Right renal cortex interstitium (tissue), 3 donors: ENCODE data around the gene C10orf67. TPM values are rescaled to one million over a fixed set of nuclear protein-coding genes. Genes with fewer than 3 reads are reported as not detected.
A peak's percentile ranks its signal among the peaks of the same experiment; 100 is the strongest.
"Not testable (repeated sequence)": the region's sequence is repeated elsewhere in the genome, so short reads cannot be mapped to it uniquely, and the experiment has no call there.

Experiments used
- DNase-seq, 3 donors: peaks; one replicate each; pipeline ENCODE4 v3.0.0-alpha.2; 2013; ENCODE audit warnings: low read depth in 3 of 3, low spot score in 2 of 3
- polyA plus RNA-seq, 3 donors: library from polyadenylated mRNA; unstranded; fragments of 120-200 nt; gene quantifications; one replicate each; pipeline ENCODE4 v1.2.1, GENCODE V29; 2013; ENCODE audit not compliant: insufficient read length in 3 of 3

C10orf67 gene
- polyA plus RNA-seq, 3 donors, result 1.9 to 2.4 (median 2.3) TPM

- no peak for DNase-seq
These were observed 18.5 kb upstream of the C10orf67 start for GRCh38 chr10:23362879-23363792.

DNA sequence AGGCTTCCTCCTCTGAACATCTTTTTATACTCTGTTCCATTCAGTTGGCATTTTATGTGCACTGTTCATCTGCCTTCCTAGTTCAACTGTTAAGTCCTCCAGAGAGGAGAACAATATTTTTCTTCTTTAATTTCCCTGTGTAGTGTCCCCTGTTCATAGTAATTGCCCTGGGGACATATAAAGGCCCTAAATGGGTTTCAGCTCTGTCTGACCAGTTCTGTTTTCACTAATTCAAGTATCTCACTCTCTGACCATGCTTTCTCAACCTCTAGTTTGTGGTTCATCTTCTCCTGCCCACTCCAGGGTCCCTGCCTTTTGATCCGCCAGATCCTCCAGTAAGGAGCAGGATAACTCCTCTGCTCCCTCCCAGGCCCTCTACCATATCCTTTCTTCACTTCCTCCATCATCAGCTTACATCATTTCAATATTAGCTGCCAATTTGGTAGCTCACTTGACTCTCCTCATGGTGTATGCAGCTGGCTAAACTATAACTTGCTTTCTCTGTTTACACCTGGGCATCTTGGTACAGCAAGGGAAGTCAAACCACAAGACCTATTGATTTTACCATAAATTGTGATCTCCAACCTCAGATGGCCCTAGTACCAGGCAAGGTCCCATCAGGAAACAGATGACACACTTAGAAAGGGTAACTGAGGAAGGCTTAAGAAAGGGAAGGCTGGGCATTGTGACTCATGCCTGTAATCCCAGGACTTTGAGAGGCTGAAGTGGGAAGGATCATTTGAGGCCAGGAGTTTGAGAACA is 17.7 kb upstream of the C10orf67 start:
- DNase-seq, result no peak

DNA sequence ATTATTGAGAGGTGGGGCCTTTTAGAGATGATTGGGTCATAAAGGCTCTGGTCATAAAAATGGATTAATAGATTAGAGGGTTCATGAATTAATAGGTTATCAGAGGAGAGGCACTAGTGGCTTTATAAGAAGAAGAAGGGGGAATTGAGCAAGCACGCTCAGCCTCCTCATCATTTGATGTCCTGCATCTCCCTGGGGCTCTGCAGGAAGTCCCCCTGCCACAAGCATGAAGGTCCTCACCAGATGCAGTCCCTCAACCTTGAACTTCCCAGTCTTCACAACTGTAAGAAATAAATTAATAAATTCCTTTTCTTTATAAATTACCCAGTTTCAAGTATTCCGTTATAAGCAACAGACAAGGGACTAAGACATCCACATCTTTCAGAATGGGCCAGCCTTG is 17.1 kb upstream of the C10orf67 start:
- DNase-seq, result no peak

GRCh38 chr10:23359692-23360380 is 15.2 kb upstream of the C10orf67 start:
- no peak for DNase-seq

- no peak for DNase-seq
These were observed 13.8 kb upstream of the C10orf67 start for GRCh38 chr10:23358357-23358756.

GRCh38 chr10:23354630-23355279 is 10.2 kb upstream of the C10orf67 start:
- no peak for DNase-seq

DNA sequence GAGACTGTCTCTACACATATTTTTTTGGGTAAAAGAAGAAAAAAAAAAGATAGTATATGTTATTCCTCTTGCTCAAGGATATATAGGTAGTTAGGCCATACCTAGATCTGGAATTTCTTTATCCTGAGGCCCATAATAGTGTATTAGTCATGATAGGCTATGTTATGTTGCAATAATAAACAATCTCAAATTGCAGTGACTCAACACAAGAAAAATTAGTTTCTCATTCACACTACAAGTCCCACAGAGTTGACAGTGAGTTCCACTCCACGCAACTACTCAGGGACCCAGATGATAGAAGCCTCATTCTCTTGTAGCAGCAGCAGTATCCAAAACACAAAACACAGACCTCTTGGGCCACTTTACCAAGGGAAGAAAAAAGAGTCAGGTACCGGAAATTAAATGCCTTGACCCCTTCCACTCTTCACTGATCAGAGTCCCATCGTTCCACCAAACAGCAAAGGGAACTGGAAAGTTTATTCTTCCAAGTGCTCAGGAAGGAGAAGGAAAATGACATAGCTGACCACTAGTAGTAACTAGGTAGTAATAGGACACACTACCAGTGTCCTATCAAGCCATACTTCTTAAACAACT is 7.4 kb upstream of the C10orf67 start:
- no peak for DNase-seq

- DNase-seq, result not testable (repeated sequence)
These were observed 6.1 kb upstream of the C10orf67 start for GRCh38 chr10:23350706-23351105.

GRCh38 chr10:23345861-23346260 is 1.3 kb upstream of the C10orf67 start:
- DNase-seq, result no peak

GRCh38 chr10:23343591-23344240 is 881 bp downstream of the C10orf67 start:
- DNase-seq, result peak in 1 of 3 donors; percentile 72

DNA sequence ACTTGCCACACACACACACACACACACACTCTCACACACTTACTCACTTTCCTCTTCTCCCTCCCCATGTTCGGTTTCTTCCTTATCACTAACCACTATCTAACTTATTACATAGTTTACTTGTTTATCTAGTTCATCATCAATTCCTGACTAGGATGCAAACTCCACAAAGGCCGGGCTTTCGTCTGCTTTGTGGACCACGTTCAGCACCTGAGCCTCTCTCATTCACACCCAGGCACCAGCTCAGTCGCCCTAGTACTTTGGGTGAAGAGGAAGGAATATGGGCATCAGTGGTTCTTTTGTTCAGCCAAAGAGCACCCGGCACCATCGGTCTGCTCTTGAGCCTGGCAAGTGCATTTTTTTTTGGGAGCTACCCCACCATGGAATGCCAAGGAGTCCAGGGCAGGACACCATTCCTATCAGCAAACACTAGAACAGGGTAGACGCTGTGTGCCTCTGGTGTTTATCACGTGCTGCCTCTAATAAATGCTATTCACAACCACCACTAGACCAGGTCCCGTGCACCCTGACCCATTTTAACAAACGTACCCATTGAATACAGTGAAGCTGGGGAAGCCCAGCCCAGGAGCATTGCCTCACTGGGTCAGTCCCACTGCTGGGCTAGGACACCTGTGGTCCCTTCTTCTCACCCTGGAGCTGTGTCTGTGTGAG is 2.2 kb downstream of the C10orf67 start:
- DNase-seq, result no peak

- no peak for DNase-seq
These were observed 3.6 kb downstream of the C10orf67 start for GRCh38 chr10:23341004-23341403.

DNA sequence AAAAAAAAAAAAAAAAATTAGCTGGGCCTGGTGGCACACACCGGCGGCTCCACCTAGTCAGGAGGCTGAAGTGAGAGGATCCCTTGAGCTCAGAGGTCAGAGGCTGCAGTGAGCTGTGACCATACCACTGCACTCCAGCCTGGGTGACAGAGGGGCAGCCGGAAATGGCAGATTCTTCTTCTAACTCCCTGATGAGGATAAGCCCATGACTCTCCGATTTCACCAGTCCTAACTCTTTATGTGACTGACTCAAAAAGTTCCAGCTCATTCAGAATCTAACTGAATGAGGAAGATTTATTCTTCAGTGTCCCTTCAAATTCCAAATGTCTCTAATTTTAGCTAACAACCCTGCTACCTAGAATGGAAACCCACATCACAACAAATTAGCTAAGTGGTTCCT is 4.2 kb downstream of the C10orf67 start:
- no peak for DNase-seq

- DNase-seq, result no peak
These were observed 5.7 kb downstream of the C10orf67 start for GRCh38 chr10:23338886-23339285.

GRCh38 chr10:23338155-23338828 is 6.3 kb downstream of the C10orf67 start:
- no peak for DNase-seq

DNA sequence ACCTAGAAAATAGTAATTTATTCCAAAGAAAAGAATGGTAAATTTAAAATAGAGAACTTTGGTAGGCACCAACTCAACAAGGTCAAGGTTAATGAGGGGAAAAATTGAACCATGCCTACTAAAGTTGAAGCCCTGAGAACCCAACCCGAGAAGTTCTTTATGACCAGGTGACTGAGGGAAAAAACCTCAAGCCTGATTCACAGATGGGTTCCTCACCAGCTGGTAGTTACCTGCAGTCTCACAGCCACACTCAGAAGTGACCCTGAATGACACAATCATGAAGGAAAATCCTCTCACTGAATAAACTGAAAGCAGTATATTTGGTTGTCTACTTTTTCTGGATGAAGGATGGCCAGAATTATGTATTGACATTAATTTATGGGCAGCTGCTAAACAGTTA is 7.0 kb downstream of the C10orf67 start:
- no peak for DNase-seq

- no peak for DNase-seq
These were observed 12.9 kb downstream of the C10orf67 start for GRCh38 chr10:23331567-23332301.

DNA sequence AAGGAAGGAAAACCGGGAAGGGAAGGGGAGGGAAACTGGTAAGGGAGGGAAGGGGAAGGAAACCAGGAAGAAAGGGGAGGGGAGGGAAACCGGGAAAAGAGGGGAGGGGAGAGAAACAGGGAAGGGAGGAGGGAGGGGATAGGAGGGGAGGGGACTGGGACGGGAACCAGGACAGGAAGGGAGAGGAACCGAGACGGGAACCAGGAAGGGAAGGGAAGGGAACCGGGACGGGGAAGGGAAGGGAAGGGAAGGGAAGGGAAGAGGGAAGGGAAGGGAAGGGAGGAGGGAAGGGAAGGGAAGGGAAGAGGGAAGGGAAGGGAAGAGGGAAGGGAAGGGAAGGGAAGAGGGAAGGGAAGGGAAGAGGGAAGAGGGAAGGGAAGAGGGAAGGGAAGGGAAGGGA is 13.6 kb downstream of the C10orf67 start:
- no peak for DNase-seq
